A673 (cell line): ENCODE data around the gene CCSER1. TPM values are rescaled to one million over a fixed set of nuclear protein-coding genes. Genes with fewer than 3 reads are reported as not detected.

Source experiments
- BruUV-seq: library from RNA; stranded (reverse); fragments of 400-500 nt; replicated peaks from 2 replicates; lab custom pipeline; 2021; lab: Mats Ljungman, UMichigan
- CTCF ChIA-PET: fragments of 300-600 bp; sonication (Branson Sonifier 250); formaldehyde crosslinking; loops from one replicate; lab custom pipeline; 2022; ENCODE audit warnings: antibody characterized with exemption; lab: Charles Lee
- POLR2A ChIA-PET: fragments of 300-600 bp; sonication (Branson Sonifier 250); formaldehyde crosslinking; loops from one replicate; lab custom pipeline; 2022; ENCODE audit warnings: antibody characterized with exemption; ENCODE audit not compliant: low non-redundant PET; lab: Charles Lee
- DNase-seq: peaks from one replicate; pipeline ENCODE4 v3.0.0-alpha.2; 2015; ENCODE audit warnings: low spot score
- H3K27ac ChIP-seq: fragments of 200-600 bp; sonication (generic); 2 replicates; pipeline ENCODE4 v1.5.1; 2016; ENCODE audit warnings: mixed run types, low read depth, mild to moderate bottlenecking, mixed read lengths, antibody characterized with exemption, low read length; ENCODE audit not compliant: poor library complexity, severe bottlenecking
- H3K27me3 ChIP-seq: fragments of 200-600 bp; sonication (generic); replicated peaks from 2 replicates; pipeline ENCODE4 v1.6.1; 2017; ENCODE audit warnings: mixed run types, low read depth, mild to moderate bottlenecking, mixed read lengths, antibody characterized with exemption, low read length; ENCODE audit not compliant: insufficient read depth, poor library complexity
- H3K36me3 ChIP-seq: fragments of 200-600 bp; sonication (generic); 2 replicates; pipeline ENCODE4 v1.6.1; 2016; ENCODE audit warnings: mixed run types, mild to moderate bottlenecking, mixed read lengths, antibody characterized with exemption, low read length; ENCODE audit not compliant: insufficient read depth, poor library complexity, severe bottlenecking
- H3K4me1 ChIP-seq: fragments of 200-600 bp; sonication (generic); 2 replicates; pipeline ENCODE4 v1.6.1; 2017; ENCODE audit warnings: mixed run types, mild to moderate bottlenecking, mixed read lengths, antibody characterized with exemption, low read length; ENCODE audit not compliant: insufficient read depth, poor library complexity, severe bottlenecking
- H3K4me3 ChIP-seq: fragments of 200-600 bp; sonication (generic); 2 replicates; pipeline ENCODE4 v1.5.1; 2016; ENCODE audit warnings: low read depth, mixed run types, mild to moderate bottlenecking, mixed read lengths, low read length; ENCODE audit not compliant: poor library complexity, severe bottlenecking
- H3K9me3 ChIP-seq: fragments of 200-600 bp; sonication (generic); 2 replicates; pipeline ENCODE4 v1.6.1; 2016; ENCODE audit warnings: mixed run types, low read depth, mild to moderate bottlenecking, mixed read lengths, antibody characterized with exemption, low read length; ENCODE audit not compliant: poor library complexity, severe bottlenecking
- CTCF ChIP-seq: fragments of 300-800, 200-600 bp; sonication (generic); conservative IDR thresholded peaks from 2 replicates; pipeline ENCODE4 v1.5.1; 2017; ENCODE audit warnings: low read depth, mild to moderate bottlenecking, antibody characterized with exemption, low read length, moderate library complexity, mixed read lengths
- EZH2 ChIP-seq: fragments of 200-600 bp; sonication (generic); IDR thresholded peaks from 2 replicates; pipeline ENCODE4 v1.6.1; 2017; ENCODE audit warnings: borderline replicate concordance, low read depth, mild to moderate bottlenecking, mixed read lengths, antibody characterized with exemption, low read length; ENCODE audit not compliant: poor library complexity, severe bottlenecking
- intact Hi-C: fragments of 100-400 bp; cut with micrococcal nuclease; formaldehyde crosslinking; loops from one replicate; pipeline ENCODE4 v1.10.0; 2022; ENCODE audit not compliant: unreplicated experiment
- total RNA-seq: library from RNA; stranded (reverse); gene quantifications from 2 replicates; pipeline ENCODE4 v1.2.3, GENCODE V29; 2021

CCSER1 gene
- total RNA-seq, 1 experiment from 2014 or later: not detected

GRCh38 chr4:91422011-91422410, 1294.8 kb downstream of the CCSER1 start:
- Histone ChIP-seq H3K27ac (no peak overlapping the region), H3K27me3 (no peaks in the 10 kb centered on the region), H3K9me3 (no peaks in the 10 kb centered on the region), H3K4me3 (no peak overlapping the region), H3K4me1 (no peaks in the 10 kb centered on the region), H3K36me3 (no peaks in the 10 kb centered on the region)
- intact Hi-C loops: no loop called here
- no TSS peak for BruUV-seq
- POLR2A ChIA-PET: no interaction called here
- CTCF ChIA-PET: no interaction called here
- no peak for TF ChIP-seq EZH2
- TF ChIP-seq CTCF: no peak
- no peak for DNase-seq

GRCh38 chr4:91426725-91427124, 1299.5 kb downstream of the CCSER1 start:
- Histone ChIP-seq H3K27me3 (no peaks in the 10 kb centered on the region), H3K27ac (no peak overlapping the region), H3K36me3 (no peaks in the 10 kb centered on the region), H3K9me3 (no peaks in the 10 kb centered on the region), H3K4me1 (no peaks in the 10 kb centered on the region), H3K4me3 (no peak overlapping the region)
- no peak for TF ChIP-seq EZH2
- no peak for TF ChIP-seq CTCF
- BruUV-seq: no TSS peak
- CTCF ChIA-PET: no interaction called here
- DNase-seq: no peak
- POLR2A ChIA-PET: no interaction called here
- intact Hi-C loops: no loop called here

GRCh38 chr4:91427171-91427570, 1300.0 kb downstream of the CCSER1 start:
- TF ChIP-seq EZH2 (no peak), CTCF (no peak)
- H3K36me3 ChIP-seq: no peaks in the 10 kb centered on the region
- BruUV-seq: no TSS peak
- ChIA-PET POLR2A (no interaction called here), CTCF (no interaction called here)
- H3K4me3 ChIP-seq: no peak overlapping the region
- no peaks in the 10 kb centered on the region for H3K4me1 ChIP-seq
- intact Hi-C loops: no loop called here
- H3K27me3 ChIP-seq: no peaks in the 10 kb centered on the region
- H3K9me3 ChIP-seq: no peaks in the 10 kb centered on the region
- no peak overlapping the region for H3K27ac ChIP-seq
- no peak for DNase-seq
